OCI-LY7 (cell line): Measurements from ENCODE around the gene POU2AF1. TPM values are rescaled to one million over a fixed set of nuclear protein-coding genes. Genes with fewer than 3 reads are reported as not detected.

Source experiments
- BruUV-seq: library from RNA; stranded (reverse); fragments of 400-500 nt; replicated peaks from 2 replicates; lab custom pipeline; 2021; lab: Mats Ljungman, UMichigan
- CTCF ChIA-PET: fragments of 300-600 bp; sonication (Branson Sonifier 250); formaldehyde crosslinking; loops from one replicate; lab custom pipeline; 2022; ENCODE audit warnings: antibody characterized with exemption; ENCODE audit not compliant: unreplicated experiment; lab: Charles Lee
- POLR2A ChIA-PET: fragments of 300-600 bp; sonication (Branson Sonifier 250); formaldehyde crosslinking; loops from one replicate; lab custom pipeline; 2022; ENCODE audit warnings: antibody characterized with exemption; lab: Charles Lee
- DNase-seq: peaks from one replicate; pipeline ENCODE4 v3.0.0-alpha.2; 2015; ENCODE audit warnings: low spot score
- H2AFZ ChIP-seq: fragments of 200-600 bp; sonication (generic), shearing (Covaris generic); 2 replicates; pipeline ENCODE4 v1.6.1; 2014; ENCODE audit warnings: mild to moderate bottlenecking, antibody characterized with exemption, low read length, moderate library complexity
- H3K27ac ChIP-seq: fragments of 200-600 bp; sonication (generic); 2 replicates; pipeline ENCODE4 v1.5.1; 2014; ENCODE audit warnings: mixed run types, low read depth, mild to moderate bottlenecking, moderate library complexity, low read length, inconsistent platforms; ENCODE audit not compliant: poor library complexity, severe bottlenecking
- H3K36me3 ChIP-seq: fragments of 200-600 bp; sonication (generic); 2 replicates; pipeline ENCODE4 v1.6.1; 2014; ENCODE audit warnings: mild to moderate bottlenecking, antibody characterized with exemption, low read length, moderate library complexity, mixed read lengths; ENCODE audit not compliant: insufficient read depth
- H3K4me1 ChIP-seq: fragments of 200-600 bp; sonication (generic); 2 replicates; pipeline ENCODE4 v1.5.1; 2014; ENCODE audit warnings: mild to moderate bottlenecking, low read length; ENCODE audit not compliant: insufficient read depth, poor library complexity, severe bottlenecking
- H3K4me2 ChIP-seq: fragments of 200-600 bp; sonication (generic); 2 replicates; pipeline ENCODE4 v1.6.1; 2014; ENCODE audit warnings: mild to moderate bottlenecking, low read length
- H3K4me3 ChIP-seq: fragments of 200-600 bp; sonication (generic); 2 replicates; pipeline ENCODE4 v1.5.1; 2014; ENCODE audit warnings: mild to moderate bottlenecking, low read depth, low read length; ENCODE audit not compliant: poor library complexity, severe bottlenecking
- H3K79me2 ChIP-seq: fragments of 200-600 bp; sonication (generic); 2 replicates; pipeline ENCODE4 v1.6.1; 2016; ENCODE audit warnings: low read depth, mild to moderate bottlenecking, low read length, moderate library complexity, mixed read lengths; ENCODE audit not compliant: insufficient read depth
- H3K9me2 ChIP-seq: fragments of 200-600 bp; sonication (generic); 2 replicates; pipeline ENCODE4 v1.6.1; 2016; ENCODE audit warnings: mild to moderate bottlenecking, low read length, mixed read lengths; ENCODE audit not compliant: insufficient read depth
- H3K9me3 ChIP-seq: fragments of 200-600 bp; sonication (generic); 2 replicates; pipeline ENCODE4 v1.6.1; 2014; ENCODE audit warnings: mild to moderate bottlenecking, mixed run types, low read length, mixed read lengths
- H4K20me1 ChIP-seq: fragments of 200-600 bp; sonication (generic); 2 replicates; pipeline ENCODE4 v1.6.1; 2014; ENCODE audit warnings: mild to moderate bottlenecking, antibody characterized with exemption, low read length, moderate library complexity, mixed read lengths; ENCODE audit not compliant: insufficient read depth
- EZH2phosphoT487 ChIP-seq: fragments of 200-600 bp; sonication (generic); IDR thresholded peaks from 2 replicates; pipeline ENCODE4 v1.6.1; 2018; ENCODE audit warnings: low read depth, borderline replicate concordance, mild to moderate bottlenecking, mixed run types, antibody characterized with exemption, low read length, moderate library complexity, mixed read lengths
- intact Hi-C: fragments of 100-400 bp; cut with micrococcal nuclease; formaldehyde crosslinking; loops from one replicate; pipeline ENCODE4 v1.10.0; 2022; ENCODE audit not compliant: unreplicated experiment
- total RNA-seq, 2 experiments: library from RNA; depleted of rRNA in 1 of 2; stranded (reverse); fragments of >200 nt in 1 of 2; shearing (Covaris generic) in 1 of 2; gene quantifications; 2 replicates each; pipeline ENCODE4 v1.2.3, GENCODE V29; 2014 to 2022
- TF ChIP-seq, protein P1 (sequence below): fragments of 200-600 bp; sonication (generic); conservative IDR thresholded peaks from 2 replicates; pipeline ENCODE4 v1.5.1; 2014; ENCODE audit warnings: mild to moderate bottlenecking, antibody characterized with exemption, low read length, moderate library complexity, mixed read lengths

The POU2AF1 gene
- total RNA-seq, 2 experiments from 2014 or later: 86.1 to 285 TPM

DNA sequence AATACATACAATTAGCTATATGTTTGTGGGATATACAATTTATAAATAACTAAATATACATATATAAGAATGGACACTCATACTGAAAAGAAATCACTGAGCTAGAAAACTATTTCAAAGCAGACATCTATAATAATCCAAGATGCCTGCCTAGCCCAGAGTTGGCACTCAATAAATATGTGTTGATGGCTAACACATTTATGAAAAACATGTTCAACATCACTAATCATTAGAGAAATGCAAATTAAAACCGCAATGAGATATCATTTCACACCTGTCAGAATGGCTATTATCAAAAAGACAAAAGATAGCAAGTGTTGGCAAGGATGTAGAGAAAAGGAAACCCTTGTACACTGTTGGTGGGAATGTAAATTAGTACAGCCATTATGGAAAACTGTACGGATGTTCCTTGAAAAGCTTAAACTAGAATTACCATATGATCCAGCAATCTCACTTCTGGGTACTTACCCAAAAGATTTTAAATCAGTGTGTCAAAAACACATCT, 29.8 kb downstream of the POU2AF1 start:
- peak overlapping the region; percentile 13 for H3K27ac ChIP-seq
- CTCF ChIA-PET: no interaction called here
- POLR2A ChIA-PET: interaction anchor here (0.8 to 1.7 kb wide), 8 partner anchors 13 to 74 kb away, joined by 3 to 5 read pairs (median 4); partner anchors contain the start of gene POU2AF1
- no peaks in the 10 kb centered on the region for H3K9me3 ChIP-seq
- intact Hi-C loops: no loop called here
- H3K36me3 ChIP-seq: peaks cover 47% of the 10 kb centered on the region
- no peak for TF ChIP-seq EZH2phosphoT487
- TF ChIP-seq, protein P1, sequence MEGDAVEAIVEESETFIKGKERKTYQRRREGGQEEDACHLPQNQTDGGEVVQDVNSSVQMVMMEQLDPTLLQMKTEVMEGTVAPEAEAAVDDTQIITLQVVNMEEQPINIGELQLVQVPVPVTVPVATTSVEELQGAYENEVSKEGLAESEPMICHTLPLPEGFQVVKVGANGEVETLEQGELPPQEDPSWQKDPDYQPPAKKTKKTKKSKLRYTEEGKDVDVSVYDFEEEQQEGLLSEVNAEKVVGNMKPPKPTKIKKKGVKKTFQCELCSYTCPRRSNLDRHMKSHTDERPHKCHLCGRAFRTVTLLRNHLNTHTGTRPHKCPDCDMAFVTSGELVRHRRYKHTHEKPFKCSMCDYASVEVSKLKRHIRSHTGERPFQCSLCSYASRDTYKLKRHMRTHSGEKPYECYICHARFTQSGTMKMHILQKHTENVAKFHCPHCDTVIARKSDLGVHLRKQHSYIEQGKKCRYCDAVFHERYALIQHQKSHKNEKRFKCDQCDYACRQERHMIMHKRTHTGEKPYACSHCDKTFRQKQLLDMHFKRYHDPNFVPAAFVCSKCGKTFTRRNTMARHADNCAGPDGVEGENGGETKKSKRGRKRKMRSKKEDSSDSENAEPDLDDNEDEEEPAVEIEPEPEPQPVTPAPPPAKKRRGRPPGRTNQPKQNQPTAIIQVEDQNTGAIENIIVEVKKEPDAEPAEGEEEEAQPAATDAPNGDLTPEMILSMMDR: no peak
- H3K4me3 ChIP-seq: no peak overlapping the region
- H3K9me2 ChIP-seq: no peaks in the 10 kb centered on the region
- H3K79me2 ChIP-seq: no peaks in the 10 kb centered on the region
- peak overlapping the region; percentile 25 for H3K4me2 ChIP-seq
- H3K4me1 ChIP-seq: peaks cover 17% of the 10 kb centered on the region
- DNase-seq: no peak
- BruUV-seq: no TSS peak
- H2AFZ ChIP-seq: no peak overlapping the region
- H4K20me1 ChIP-seq: peaks cover 10% of the 10 kb centered on the region; the same call in 1 of the 2 replicates

DNA sequence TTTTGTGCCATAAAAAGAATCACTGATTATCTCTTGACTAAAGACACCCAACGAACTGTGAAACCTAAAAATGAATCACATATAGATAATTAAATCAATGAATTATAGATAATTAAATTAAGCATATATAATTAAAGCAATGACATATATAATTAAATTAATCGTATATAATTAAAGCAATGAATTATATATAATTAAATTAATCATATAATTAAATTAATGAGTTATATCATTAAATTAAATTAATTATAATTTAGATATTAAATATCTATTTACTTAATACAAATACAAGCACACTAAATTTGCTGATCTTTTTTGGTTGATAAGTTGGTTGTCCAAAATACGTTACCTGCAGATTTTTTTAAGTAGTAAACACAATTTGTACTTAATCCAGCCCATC, 30.9 kb downstream of the POU2AF1 start:
- DNase-seq: no peak
- H3K79me2 ChIP-seq: no peaks in the 10 kb centered on the region
- ChIA-PET CTCF (no interaction called here), POLR2A (no interaction called here)
- H3K4me3 ChIP-seq: no peak overlapping the region
- peaks cover 10% of the 10 kb centered on the region; the same call in 1 of the 2 replicates for H4K20me1 ChIP-seq
- BruUV-seq: no TSS peak
- no peak overlapping the region for H2AFZ ChIP-seq
- intact Hi-C loops: no loop called here
- H3K9me3 ChIP-seq: no peaks in the 10 kb centered on the region
- H3K4me2 ChIP-seq: no peak overlapping the region
- H3K4me1 ChIP-seq: peaks cover 17% of the 10 kb centered on the region
- no peak for TF ChIP-seq EZH2phosphoT487
- TF ChIP-seq, protein P1: no peak
- peaks cover 36% of the 10 kb centered on the region for H3K36me3 ChIP-seq
- no peaks in the 10 kb centered on the region for H3K9me2 ChIP-seq
- no peak overlapping the region for H3K27ac ChIP-seq

DNA sequence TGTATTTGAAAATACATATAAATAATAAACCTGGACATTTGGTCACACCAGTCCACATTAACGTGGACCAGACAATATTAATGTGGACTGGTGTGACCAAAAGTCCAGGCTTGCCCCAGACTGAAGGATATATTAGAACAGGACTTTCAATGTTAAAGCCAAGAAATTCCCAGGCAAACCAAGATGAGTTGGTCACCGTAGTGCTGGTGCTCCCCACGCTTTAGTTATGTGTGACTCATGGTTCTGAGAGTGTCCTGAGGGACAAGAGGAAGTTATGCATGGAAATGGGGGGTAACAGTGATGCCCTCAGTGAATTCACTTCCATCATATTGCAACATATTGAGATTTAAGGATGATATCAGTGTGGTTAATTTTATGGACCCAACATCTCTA, 31.4 kb downstream of the POU2AF1 start:
- BruUV-seq: no TSS peak
- no peak overlapping the region for H3K27ac ChIP-seq
- no peak for DNase-seq
- H3K4me3 ChIP-seq: no peak overlapping the region
- no peak overlapping the region for H2AFZ ChIP-seq
- H3K4me1 ChIP-seq: peaks cover 17% of the 10 kb centered on the region
- CTCF ChIA-PET: no interaction called here
- intact Hi-C loops: no loop called here
- TF ChIP-seq, protein P1: no peak
- TF ChIP-seq EZH2phosphoT487: no peak
- H3K36me3 ChIP-seq: peaks cover 32% of the 10 kb centered on the region
- H4K20me1 ChIP-seq: peaks cover 10% of the 10 kb centered on the region; the same call in 1 of the 2 replicates
- no peak overlapping the region for H3K4me2 ChIP-seq
- no peaks in the 10 kb centered on the region for H3K9me3 ChIP-seq
- no peaks in the 10 kb centered on the region for H3K79me2 ChIP-seq
- POLR2A ChIA-PET: no interaction called here
- no peaks in the 10 kb centered on the region for H3K9me2 ChIP-seq
